Trophoblast cell (in vitro differentiated cells and primary cell): ENCODE measurements around the gene MAP3K15.

Experiments
- DNase-seq, 2 donors: peaks; one replicate each; pipeline ENCODE4 v3.0.0-alpha.2; 2016
- H2AFZ ChIP-seq: 2 replicates; pipeline ENCODE4 v1.6.1; 2013; ENCODE audit warnings: low read length, moderate library complexity, mild to moderate bottlenecking; ENCODE audit not compliant: insufficient read depth, poor library complexity
- H2AK5ac ChIP-seq: 2 replicates; pipeline ENCODE4 v1.6.1; 2013; ENCODE audit warnings: mild to moderate bottlenecking, low read length
- H2BK120ac ChIP-seq: 2 replicates; pipeline ENCODE4 v1.6.1; 2013; ENCODE audit warnings: low read length, mild to moderate bottlenecking, moderate library complexity; ENCODE audit not compliant: insufficient read depth, poor library complexity
- H2BK12ac ChIP-seq: 2 replicates; pipeline ENCODE4 v1.6.1; 2013; ENCODE audit warnings: mild to moderate bottlenecking, low read length, moderate library complexity
- H2BK5ac ChIP-seq: 2 replicates; pipeline ENCODE4 v1.6.1; 2013; ENCODE audit warnings: low read length, low read depth, moderate library complexity, mild to moderate bottlenecking; ENCODE audit not compliant: poor library complexity
- H3K14ac ChIP-seq: 2 replicates; pipeline ENCODE4 v1.6.1; 2013; ENCODE audit warnings: mild to moderate bottlenecking, low read length
- H3K18ac ChIP-seq: 2 replicates; pipeline ENCODE4 v1.6.1; 2013; ENCODE audit warnings: mild to moderate bottlenecking, low read length
- H3K23ac ChIP-seq: 2 replicates; pipeline ENCODE4 v1.6.1; 2013; ENCODE audit warnings: low read length
- H3K27ac ChIP-seq: 2 replicates; pipeline ENCODE4 v1.5.1; 2013; ENCODE audit warnings: low read depth, mild to moderate bottlenecking, inconsistent platforms, low read length, moderate library complexity
- H3K27me3 ChIP-seq: 2 replicates; pipeline ENCODE4 v1.6.1; 2013; ENCODE audit warnings: inconsistent platforms, mild to moderate bottlenecking, low read length, moderate library complexity; ENCODE audit not compliant: insufficient read depth
- H3K36me3 ChIP-seq, 2 experiments: 1 replicate in 1 of 2; 2 replicates in 1 of 2; pipeline ENCODE4 v1.6.1; 2013; ENCODE audit warnings: low read length in 2 of 2, mild to moderate bottlenecking in 2 of 2, moderate library complexity in 1 of 2; ENCODE audit not compliant: insufficient read depth in 2 of 2, control insufficient read depth in 1 of 2
- H3K4ac ChIP-seq: 2 replicates; pipeline ENCODE4 v1.6.1; 2013; ENCODE audit warnings: low read depth, mild to moderate bottlenecking, low read length, moderate library complexity
- H3K4me1 ChIP-seq, 2 experiments: 1 replicate in 1 of 2; 2 replicates in 1 of 2; pipeline ENCODE4 v1.6.1; 2013; ENCODE audit warnings: low read length in 2 of 2, mild to moderate bottlenecking in 2 of 2, moderate library complexity in 1 of 2; ENCODE audit not compliant: insufficient read depth in 2 of 2, control insufficient read depth in 1 of 2
- H3K4me2 ChIP-seq: 2 replicates; pipeline ENCODE4 v1.6.1; 2013; ENCODE audit warnings: inconsistent platforms, mild to moderate bottlenecking, low read length, moderate library complexity
- H3K4me3 ChIP-seq: 2 replicates; pipeline ENCODE4 v1.5.1; 2013; ENCODE audit warnings: mild to moderate bottlenecking, low read depth, low read length, inconsistent platforms
- H3K79me1 ChIP-seq: one replicate; pipeline ENCODE4 v1.6.1; 2013; ENCODE audit warnings: low read length
- H3K79me2 ChIP-seq: 2 replicates; pipeline ENCODE4 v1.6.1; 2013; ENCODE audit warnings: low read length, mild to moderate bottlenecking; ENCODE audit not compliant: control insufficient read depth, insufficient read depth, poor library complexity
- H3K9ac ChIP-seq: 2 replicates; pipeline ENCODE4 v1.6.1; 2013; ENCODE audit warnings: mild to moderate bottlenecking, low read length
- H3K9me3 ChIP-seq: 2 replicates; pipeline ENCODE4 v1.6.1; 2013; ENCODE audit warnings: low read depth, mild to moderate bottlenecking, control low read depth, inconsistent platforms, low read length; ENCODE audit not compliant: insufficient read depth
- H4K12ac ChIP-seq: 2 replicates; pipeline ENCODE4 v1.6.1; 2013; ENCODE audit warnings: low read depth, mild to moderate bottlenecking, low read length, moderate library complexity
- H4K8ac ChIP-seq: 2 replicates; pipeline ENCODE4 v1.6.1; 2013; ENCODE audit warnings: low read depth, mild to moderate bottlenecking, low read length, moderate library complexity
- H4K91ac ChIP-seq: one replicate; pipeline ENCODE4 v1.6.1; 2013; ENCODE audit warnings: low read depth, mild to moderate bottlenecking, low read length, moderate library complexity
- WGBS: extraction: QIAGEN DNeasy Blood & Tissue Kit; methylation state at CpG from one replicate; pipeline ENCODE4 v1.1.7; 2013; ENCODE audit warnings: missing lambda C conversion rate; ENCODE audit not compliant: insufficient read length, insufficient coverage; ENCODE audit errors: extremely low coverage; 5-methylcytosine and 5-hydroxymethylcytosine counted together

MAP3K15 gene

GRCh38 chrX:19334945-19335626, 180.2 kb downstream of the MAP3K15 start:
- no peak overlapping the region for H3K18ac ChIP-seq
- H3K79me1 ChIP-seq, result no peaks in the 10 kb centered on the region
- no CpG with 5 or more reads among the region's 16 CpGs for WGBS
- no peak overlapping the region for H2BK120ac ChIP-seq
- DNase-seq, result peak; percentile 31 to 86
- H3K4ac ChIP-seq, result no peak overlapping the region
- H3K4me1 ChIP-seq, result no peaks in the 10 kb centered on the region
- H3K4me3 ChIP-seq, result no peak overlapping the region
- H3K79me2 ChIP-seq, result no peaks in the 10 kb centered on the region
- H3K27me3 ChIP-seq, result no peaks in the 10 kb centered on the region
- no peak overlapping the region for H2AK5ac ChIP-seq
- H3K14ac ChIP-seq, result no peak overlapping the region
- no peak overlapping the region for H3K9ac ChIP-seq
- H3K9me3 ChIP-seq, result no peaks in the 10 kb centered on the region
- no peak overlapping the region for H3K27ac ChIP-seq
- H4K91ac ChIP-seq, result no peak overlapping the region
- no peaks in the 10 kb centered on the region for H3K36me3 ChIP-seq
- H3K4me2 ChIP-seq, result no peak overlapping the region
- H4K8ac ChIP-seq, result no peak overlapping the region
- H2BK5ac ChIP-seq, result no peak overlapping the region
- H2BK12ac ChIP-seq, result no peak overlapping the region
- no peak overlapping the region for H3K23ac ChIP-seq
- H2AFZ ChIP-seq, result no peak overlapping the region
- H4K12ac ChIP-seq, result no peak overlapping the region

- H4K12ac ChIP-seq, result no peak overlapping the region
- no peak overlapping the region for H2BK5ac ChIP-seq
- no peaks in the 10 kb centered on the region for H3K9me3 ChIP-seq
- no peak overlapping the region for H3K4ac ChIP-seq
- no CpG with 5 or more reads among the region's 5 CpGs for WGBS
- no peak overlapping the region for H3K14ac ChIP-seq
- H3K36me3 ChIP-seq, result no peaks in the 10 kb centered on the region
- no peak overlapping the region for H3K23ac ChIP-seq
- H2BK12ac ChIP-seq, result no peak overlapping the region
- H3K27me3 ChIP-seq, result no peaks in the 10 kb centered on the region
- no peak overlapping the region for H3K4me2 ChIP-seq
- no peak overlapping the region for H4K8ac ChIP-seq
- H3K9ac ChIP-seq, result no peak overlapping the region
- no peak overlapping the region for H4K91ac ChIP-seq
- no peaks in the 10 kb centered on the region for H3K79me2 ChIP-seq
- H3K18ac ChIP-seq, result no peak overlapping the region
- no peak overlapping the region for H2BK120ac ChIP-seq
- H3K27ac ChIP-seq, result no peak overlapping the region
- H3K79me1 ChIP-seq, result no peaks in the 10 kb centered on the region
- no peak overlapping the region for H2AK5ac ChIP-seq
- DNase-seq, result no peak
- H3K4me3 ChIP-seq, result no peak overlapping the region
- no peak overlapping the region for H2AFZ ChIP-seq
- H3K4me1 ChIP-seq, result no peaks in the 10 kb centered on the region
Observed at GRCh38 chrX:19332983-19333382, 182.3 kb downstream of the MAP3K15 start.

GRCh38 chrX:19331831-19332230, 183.5 kb downstream of the MAP3K15 start:
- no peak overlapping the region for H4K91ac ChIP-seq
- no peak for DNase-seq

GRCh38 chrX:19326567-19326966, 188.7 kb downstream of the MAP3K15 start:
- no peak overlapping the region for H3K18ac ChIP-seq
- no peak overlapping the region for H3K4me2 ChIP-seq
- no CpG with 5 or more reads among the region's 2 CpGs for WGBS
- no peak overlapping the region for H3K23ac ChIP-seq
- H4K12ac ChIP-seq, result no peak overlapping the region
- H3K79me2 ChIP-seq, result no peaks in the 10 kb centered on the region
- H4K91ac ChIP-seq, result no peak overlapping the region
- no peaks in the 10 kb centered on the region for H3K79me1 ChIP-seq
- H2BK120ac ChIP-seq, result no peak overlapping the region
- no peak overlapping the region for H3K4ac ChIP-seq
- H3K4me3 ChIP-seq, result no peak overlapping the region
- H3K36me3 ChIP-seq, result no peaks in the 10 kb centered on the region
- DNase-seq, result no peak
- no peak overlapping the region for H2BK12ac ChIP-seq
- H2BK5ac ChIP-seq, result no peak overlapping the region
- no peak overlapping the region for H3K27ac ChIP-seq
- no peaks in the 10 kb centered on the region for H3K4me1 ChIP-seq
- no peak overlapping the region for H3K14ac ChIP-seq
- no peak overlapping the region for H3K9ac ChIP-seq
- no peak overlapping the region for H2AK5ac ChIP-seq
- no peaks in the 10 kb centered on the region for H3K9me3 ChIP-seq
- no peak overlapping the region for H4K8ac ChIP-seq
- H3K27me3 ChIP-seq, result no peaks in the 10 kb centered on the region
- H2AFZ ChIP-seq, result no peak overlapping the region

More at GRCh38 chrX:19331831-19332230, 183.5 kb downstream of the MAP3K15 start:
- no peaks in the 10 kb centered on the region for H3K4me1 ChIP-seq
- H3K36me3 ChIP-seq, result no peaks in the 10 kb centered on the region
- no peaks in the 10 kb centered on the region for H3K79me2 ChIP-seq
- H4K12ac ChIP-seq, result no peak overlapping the region
- H2BK5ac ChIP-seq, result no peak overlapping the region
- no peak overlapping the region for H2BK12ac ChIP-seq
- H3K23ac ChIP-seq, result no peak overlapping the region
- H2AK5ac ChIP-seq, result no peak overlapping the region
- no peak overlapping the region for H2BK120ac ChIP-seq
- no peak overlapping the region for H2AFZ ChIP-seq
- H3K4ac ChIP-seq, result no peak overlapping the region
- no peak overlapping the region for H3K4me2 ChIP-seq
- no peak overlapping the region for H3K9ac ChIP-seq
- WGBS, result no CpG with 5 or more reads among the region's 10 CpGs
- H3K9me3 ChIP-seq, result no peaks in the 10 kb centered on the region
- no peak overlapping the region for H3K14ac ChIP-seq
- H3K27me3 ChIP-seq, result no peaks in the 10 kb centered on the region
- H3K4me3 ChIP-seq, result no peak overlapping the region
- H3K27ac ChIP-seq, result no peak overlapping the region
- no peaks in the 10 kb centered on the region for H3K79me1 ChIP-seq
- H4K8ac ChIP-seq, result no peak overlapping the region
- H3K18ac ChIP-seq, result no peak overlapping the region
